Liver (tissue), 9 donors: ENCODE results near the gene TIMP3. TPM values are rescaled to one million over a fixed set of nuclear protein-coding genes. Genes with fewer than 3 reads are reported as not detected.

Source experiments
- DNase-seq: peaks from one replicate; pipeline ENCODE4 v3.0.0-alpha.2; 2017; ENCODE audit warnings: low spot score
- H3K27ac ChIP-seq, 2 donors: one replicate each; pipeline ENCODE4 v1.7.0; 2013; ENCODE audit warnings: inconsistent platforms in 2 of 2, low read length in 2 of 2, control low read depth in 1 of 2, low read depth in 1 of 2, mild to moderate bottlenecking in 1 of 2
- H3K27me3 ChIP-seq, 4 donors: one replicate each; pipeline versions ENCODE4 v1.6.1 to v1.7.0; 2013; ENCODE audit warnings: low read length in 3 of 4, inconsistent platforms in 1 of 4, mild to moderate bottlenecking in 1 of 4, moderate library complexity in 1 of 4; ENCODE audit not compliant: control insufficient read depth in 4 of 4, insufficient read depth in 4 of 4
- H3K36me3 ChIP-seq, 4 donors: one replicate each; pipeline versions ENCODE4 v1.6.1 to v1.7.0; 2013; ENCODE audit warnings: low read length in 3 of 4, mild to moderate bottlenecking in 3 of 4, low read depth in 1 of 4, moderate library complexity in 1 of 4; ENCODE audit not compliant: control insufficient read depth in 4 of 4, insufficient read depth in 3 of 4
- H3K4me1 ChIP-seq, 4 donors: one replicate each; pipeline versions ENCODE4 v1.6.1 to v1.7.0; 2013; ENCODE audit warnings: low read length in 3 of 4, mild to moderate bottlenecking in 3 of 4, moderate library complexity in 1 of 4; ENCODE audit not compliant: control insufficient read depth in 4 of 4, insufficient read depth in 4 of 4
- H3K4me3 ChIP-seq, 3 donors: one replicate each; pipeline versions ENCODE4 v1.6.1 to v1.7.0; 2013; ENCODE audit warnings: low read length in 3 of 3, control low read depth in 1 of 3, low read depth in 1 of 3, mild to moderate bottlenecking in 1 of 3
- H3K9ac ChIP-seq, 2 donors: one replicate each; pipeline ENCODE4 v1.7.0; 2013; ENCODE audit warnings: low read length in 2 of 2, mild to moderate bottlenecking in 2 of 2, moderate library complexity in 2 of 2, control low read depth in 1 of 2, low read depth in 1 of 2
- H3K9me3 ChIP-seq, 4 donors: one replicate each; pipeline versions ENCODE4 v1.6.1 to v1.7.0; 2013; ENCODE audit warnings: low read length in 3 of 4; ENCODE audit not compliant: control insufficient read depth in 4 of 4
- ATF3 ChIP-seq: IDR thresholded peaks from 2 replicates; pipeline ENCODE4 v1.6.1; 2016; ENCODE audit warnings: antibody characterized with exemption
- CTCF ChIP-seq: fragments of 150-350 bp; IDR thresholded peaks from 2 replicates; pipeline ENCODE4 v1.5.1; 2017; ENCODE audit warnings: improper control_type of control experiment, low read depth, low read length; ENCODE audit not compliant: missing input control
- EGR1 ChIP-seq, 2 donors: IDR thresholded peaks; 2 replicates each; pipeline ENCODE4 v1.6.1; 2016 to 2018; ENCODE audit warnings: antibody characterized with exemption in 2 of 2, low read depth in 2 of 2
- FOXA1 ChIP-seq: IDR thresholded peaks from 2 replicates; pipeline ENCODE4 v1.6.1; 2016; ENCODE audit warnings: antibody characterized with exemption
- FOXA2 ChIP-seq: IDR thresholded peaks from 2 replicates; pipeline ENCODE4 v1.6.1; 2016; ENCODE audit warnings: antibody characterized with exemption
- GABPA ChIP-seq, 2 donors: IDR thresholded peaks in 1 of 2; conservative IDR thresholded peaks in 1 of 2; 2 replicates each; pipeline ENCODE4 v1.6.1; 2016; ENCODE audit warnings: antibody characterized with exemption in 2 of 2, mild to moderate bottlenecking in 1 of 2, moderate library complexity in 1 of 2
- HNF4A ChIP-seq, 2 donors: conservative IDR thresholded peaks; 2 replicates each; pipeline ENCODE4 v1.6.1; 2016; ENCODE audit warnings: antibody characterized with exemption in 2 of 2, mild to moderate bottlenecking in 2 of 2
- HNF4G ChIP-seq: IDR thresholded peaks from 2 replicates; pipeline ENCODE4 v1.6.1; 2016; ENCODE audit warnings: antibody characterized with exemption
- JUND ChIP-seq, 2 donors: IDR thresholded peaks; 2 replicates each; pipeline ENCODE4 v1.6.1; 2016; ENCODE audit warnings: antibody characterized with exemption in 2 of 2
- MAX ChIP-seq: IDR thresholded peaks from 2 replicates; pipeline ENCODE4 v1.6.1; 2016; ENCODE audit warnings: antibody characterized with exemption
- NR2F2 ChIP-seq: IDR thresholded peaks from 2 replicates; pipeline ENCODE4 v1.6.1; 2016; ENCODE audit warnings: antibody characterized with exemption
- RAD21 ChIP-seq, 2 donors: IDR thresholded peaks; 2 replicates each; pipeline ENCODE4 v1.6.1; 2016; ENCODE audit warnings: antibody characterized with exemption in 2 of 2, mild to moderate bottlenecking in 2 of 2
- REST ChIP-seq: IDR thresholded peaks from 2 replicates; pipeline ENCODE4 v1.6.1; 2016; ENCODE audit warnings: antibody characterized with exemption, mild to moderate bottlenecking
- RXRA ChIP-seq, 2 donors: IDR thresholded peaks; 2 replicates each; pipeline ENCODE4 v1.6.1; 2017 to 2018; ENCODE audit warnings: antibody characterized with exemption in 2 of 2, mild to moderate bottlenecking in 1 of 2
- SP1 ChIP-seq: IDR thresholded peaks from 2 replicates; pipeline ENCODE4 v1.6.1; 2018; ENCODE audit warnings: antibody characterized with exemption, mild to moderate bottlenecking
- YY1 ChIP-seq: IDR thresholded peaks from 2 replicates; pipeline ENCODE4 v1.6.1; 2016; ENCODE audit warnings: antibody characterized with exemption, mild to moderate bottlenecking
- ZBTB33 ChIP-seq: IDR thresholded peaks from 2 replicates; pipeline ENCODE4 v1.6.1; 2016; ENCODE audit warnings: antibody characterized with exemption
- WGBS: extraction: QIAGEN DNeasy Blood & Tissue Kit; methylation state at CpG from one replicate; pipeline ENCODE4 v1.1.7; 2013; 5-methylcytosine and 5-hydroxymethylcytosine counted together
- polyA plus RNA-seq, 2 donors: library from polyadenylated mRNA; stranded (reverse) in 1 of 2; unstranded in 1 of 2; fragments of 200-250 nt in 1 of 2; fragments of >200 nt in 1 of 2; fragmentation: Nextera tagmentation in 1 of 2; extraction: Ambion mirVana in 1 of 2; gene quantifications; one replicate each; pipeline versions ENCODE4 v1.2.1 to v1.2.3, GENCODE V29; 2013 to 2015
- total RNA-seq, 2 donors: library from RNA; depleted of rRNA; stranded (reverse); fragments of >200 nt; gene quantifications; one replicate each; pipeline ENCODE4 v1.2.3, GENCODE V29; 2014
- donor health status: healthy.
- donor health status: healthy.
- donor health status: healthy.
- donor health status: healthy.
- donor health status: healthy.

TIMP3 gene
- total and polyA plus RNA-seq, 4 donors: 28.0 to 44.0 (median 31.2) TPM

GRCh38 chr22:32786027-32786418 lies 15.5 kb upstream of the TIMP3 start:
- DNase-seq: no peak
- no peak overlapping the region for H3K9ac ChIP-seq
- no peak overlapping the region for H3K4me3 ChIP-seq
- no peak overlapping the region for H3K27ac ChIP-seq
- no peaks in the 10 kb centered on the region for H3K9me3 ChIP-seq
- H3K4me1 ChIP-seq: peaks cover 2 to 7% (median 3%) of the 10 kb centered on the region in 4 donors
- TF ChIP-seq YY1 (no peak), MAX (no peak), FOXA1 (no peak), REST (no peak), CTCF (no peak), SP1 (no peak), HNF4G (no peak), NR2F2 (no peak), EGR1 (IDR thresholded peaks at IDR 0.05; ENCODE audit: low read depth in 2 of 2) (no peak), FOXA2 (no peak), ZBTB33 (no peak), HNF4A (conservative IDR thresholded peaks at IDR 0.05) (no peak), ATF3 (no peak), JUND (IDR thresholded peaks at IDR 0.05) (no peak)
- no peaks in the 10 kb centered on the region for H3K27me3 ChIP-seq
- 94% methylated on average over 2 of the region's 2 CpGs for WGBS
- H3K36me3 ChIP-seq: no peaks in the 10 kb centered on the region

- Histone ChIP-seq H3K9me3 (no peaks in the 10 kb centered on the region), H3K27me3 (no peaks in the 10 kb centered on the region), H3K9ac (no peak overlapping the region), H3K4me1 (peaks cover 0 to 4% (median 2%) of the 10 kb centered on the region in 4 donors), H3K36me3 (no peaks in the 10 kb centered on the region), H3K4me3 (no peak overlapping the region), H3K27ac (no peak overlapping the region)
- WGBS: 74% methylated on average over 6 of the region's 6 CpGs
- DNase-seq: no peak
- TF ChIP-seq GABPA (IDR thresholded peaks at IDR 0.05 in 1 of 2, conservative IDR thresholded peaks at IDR 0.05 in 1 of 2) (no peak), RXRA (IDR thresholded peaks at IDR 0.05) (no peak), ZBTB33 (no peak), HNF4A (conservative IDR thresholded peaks at IDR 0.05) (no peak), JUND (IDR thresholded peaks at IDR 0.05) (no peak), NR2F2 (no peak), FOXA2 (no peak), RAD21 (IDR thresholded peaks at IDR 0.05) (no peak), FOXA1 (no peak), HNF4G (no peak), SP1 (no peak), ATF3 (no peak), YY1 (no peak)
These were observed 12.4 kb upstream of the TIMP3 start for GRCh38 chr22:32788904-32789624.
